GM12878 (cell line): ENCODE results near the gene STAC2. TPM values are rescaled to one million over a fixed set of nuclear protein-coding genes. Genes with fewer than 3 reads are reported as not detected.

Source experiments
- ATAC-seq: fragments of 200-7000 bp; cut with Tn5 transposase; 3 replicates; pipeline ENCODE4 v1.9.1; 2020; ENCODE audit warnings: mild to moderate bottlenecking, moderate library complexity
- BruUV-seq: library from RNA; stranded (reverse); fragments of 400-500 nt; replicated peaks from 2 replicates; lab custom pipeline; 2021; lab: Mats Ljungman, UMichigan
- CTCF ChIA-PET: fragments of 300-600 bp; sonication (Branson Sonifier 250); formaldehyde crosslinking; extraction: SDS; loops from one replicate; lab custom pipeline; 2021; ENCODE audit warnings: inconsistent platforms; lab: Yijun Ruan, JAX
- POLR2A ChIA-PET: fragments of 350-600 bp; formaldehyde crosslinking; extraction: SDS; loops from one replicate; lab custom pipeline; 2021; ENCODE audit warnings: inconsistent platforms; lab: Charles Lee
- RAD21 ChIA-PET: fragments of 300-600 bp; sonication (Branson Sonifier 250); formaldehyde crosslinking; loops from one replicate; lab custom pipeline; 2023; ENCODE audit warnings: antibody characterized with exemption; ENCODE audit not compliant: unreplicated experiment; lab: Charles Lee
- SMC1A ChIA-PET: fragments of 300-600 bp; sonication (Branson Sonifier 250); formaldehyde crosslinking; loops from one replicate; lab custom pipeline; 2023; ENCODE audit not compliant: unreplicated experiment, uncharacterized antibody; lab: Charles Lee
- DNase-seq: peaks from one replicate; pipeline ENCODE4 v3.0.0-alpha.2; 2011; ENCODE audit warnings: low read depth, low spot score
- FAIRE-seq: peaks from 3 replicates; lab custom pipeline; 2011; peaks lifted over from hg19 to GRCh38; lab: Jason Lieb, UNC
- H2AFZ ChIP-seq: 2 replicates; pipeline ENCODE4 v1.6.0; 2011; ENCODE audit warnings: low read depth, low read length, control low read depth; ENCODE audit not compliant: control insufficient read depth
- H3K27ac ChIP-seq: 2 replicates; pipeline ENCODE4 v1.5.1; 2011; ENCODE audit warnings: control low read depth; ENCODE audit not compliant: control insufficient read depth, insufficient read depth
- H3K27me3 ChIP-seq, 2 experiments: replicated peaks in 1 of 2; 2 replicates each; pipeline versions ENCODE4 v1.6.0 to v1.6.1; 2011; ENCODE audit warnings: low read length in 1 of 2; ENCODE audit not compliant: control insufficient read depth in 2 of 2, insufficient read depth in 2 of 2
- H3K36me3 ChIP-seq, 2 experiments: 2 replicates each; pipeline ENCODE4 v1.5.1; 2011; ENCODE audit warnings: low read length in 1 of 2; ENCODE audit not compliant: control insufficient read depth in 2 of 2, insufficient read depth in 2 of 2
- H3K4me1 ChIP-seq: 2 replicates; pipeline ENCODE4 v1.6.1; 2011; ENCODE audit warnings: mild to moderate bottlenecking, low read length, moderate library complexity, mixed read lengths; ENCODE audit not compliant: control insufficient read depth, insufficient read depth
- H3K4me2 ChIP-seq: 2 replicates; pipeline ENCODE4 v1.6.0; 2011; ENCODE audit warnings: control low read depth; ENCODE audit not compliant: control insufficient read depth, insufficient read depth
- H3K4me3 ChIP-seq: fragments of 200-600 bp; sonication (generic); 2 replicates; pipeline ENCODE4 v1.5.1; 2016
- H3K79me2 ChIP-seq: 2 replicates; pipeline ENCODE4 v1.6.0; 2011; ENCODE audit warnings: low read length; ENCODE audit not compliant: control insufficient read depth, insufficient read depth
- H3K9ac ChIP-seq: 2 replicates; pipeline ENCODE4 v1.8.0; 2011; ENCODE audit warnings: low read length, control low read depth, mixed read lengths; ENCODE audit not compliant: control insufficient read depth, insufficient read depth
- H3K9me3 ChIP-seq: replicated peaks from 3 replicates; pipeline ENCODE4 v1.5.1; 2011; ENCODE audit warnings: mild to moderate bottlenecking, low read length; ENCODE audit not compliant: control insufficient read depth, insufficient read depth
- H4K20me1 ChIP-seq: 2 replicates; pipeline ENCODE4 v1.6.0; 2011; ENCODE audit not compliant: control insufficient read depth, insufficient read depth
- BACH1 ChIP-seq: fragments of 450-650 bp; IDR thresholded peaks from 2 replicates; pipeline ENCODE4 v1.6.1; 2017; ENCODE audit warnings: mild to moderate bottlenecking, borderline replicate concordance
- BHLHE40 ChIP-seq, 2 experiments: fragments of 450-650 bp in 1 of 2; IDR thresholded peaks; 2 replicates each; pipeline ENCODE4 v1.6.1; 2011 to 2017; ENCODE audit warnings: low read depth in 2 of 2, borderline replicate concordance in 1 of 2, improper control_type of control experiment in 1 of 2, low read length in 1 of 2, mild to moderate bottlenecking in 1 of 2
- DPF2 ChIP-seq: fragments of 450-650 bp; IDR thresholded peaks from 2 replicates; pipeline ENCODE4 v1.6.1; 2017; ENCODE audit warnings: mild to moderate bottlenecking
- EGR1 ChIP-seq, 2 experiments: IDR thresholded peaks; 1 replicate in 1 of 2; 2 replicates in 1 of 2; pipeline ENCODE4 v1.6.1; 2011 to 2012; ENCODE audit warnings: low read depth in 2 of 2, low read length in 2 of 2, borderline replicate concordance in 1 of 2, mild to moderate bottlenecking in 1 of 2, moderate library complexity in 1 of 2
- EZH2 ChIP-seq: IDR thresholded peaks from 2 replicates; pipeline ENCODE4 v1.6.1; 2012; ENCODE audit warnings: low read depth, mild to moderate bottlenecking, control low read depth, inconsistent platforms, low read length, borderline replicate concordance; ENCODE audit not compliant: control insufficient read depth
- FOXM1 ChIP-seq: IDR thresholded peaks from 2 replicates; pipeline ENCODE4 v1.6.1; 2012; ENCODE audit warnings: low read depth, mild to moderate bottlenecking, inconsistent platforms, low read length, moderate library complexity
- IKZF1 ChIP-seq: fragments of 450-650 bp; conservative IDR thresholded peaks from 2 replicates; pipeline ENCODE4 v1.6.1; 2017; ENCODE audit warnings: antibody characterized with exemption, mild to moderate bottlenecking
- KAT2A ChIP-seq: conservative IDR thresholded peaks from 2 replicates; pipeline ENCODE4 v1.6.1; 2011; ENCODE audit warnings: low read depth, low read length; ENCODE audit not compliant: control insufficient read depth
- LARP7 ChIP-seq: fragments of 450-650 bp; IDR thresholded peaks from 2 replicates; pipeline ENCODE4 v1.6.1; 2017; ENCODE audit warnings: mild to moderate bottlenecking
- MEF2B ChIP-seq: fragments of 450-650 bp; IDR thresholded peaks from 2 replicates; pipeline ENCODE4 v1.6.1; 2018; ENCODE audit warnings: mild to moderate bottlenecking, moderate library complexity; ENCODE audit not compliant: partially characterized antibody, poor library complexity, severe bottlenecking
- NBN ChIP-seq: fragments of 450-650 bp; IDR thresholded peaks from 2 replicates; pipeline ENCODE4 v1.6.1; 2016
- POLR2A ChIP-seq: IDR thresholded peaks from 2 replicates; pipeline ENCODE4 v1.6.1; 2011; ENCODE audit warnings: low read depth, mild to moderate bottlenecking, low read length
- POLR2AphosphoS5 ChIP-seq: IDR thresholded peaks from 2 replicates; pipeline ENCODE4 v1.6.1; 2011; ENCODE audit warnings: mild to moderate bottlenecking, low read length, inconsistent platforms
- RB1 ChIP-seq: fragments of 450-650 bp; formaldehyde crosslinking; IDR thresholded peaks from 2 replicates; pipeline ENCODE4 v1.6.1; 2017; ENCODE audit warnings: mild to moderate bottlenecking, borderline replicate concordance
- SMAD1 ChIP-seq: fragments of 450-650 bp; IDR thresholded peaks from 2 replicates; pipeline ENCODE4 v1.6.1; 2018; ENCODE audit warnings: mild to moderate bottlenecking, low read depth; ENCODE audit not compliant: partially characterized antibody
- SMC3 ChIP-seq: IDR thresholded peaks from 2 replicates; pipeline ENCODE4 v1.6.1; 2011; ENCODE audit warnings: low read length, improper control_type of control experiment, borderline replicate concordance
- TARDBP ChIP-seq: IDR thresholded peaks from 2 replicates; pipeline ENCODE4 v1.6.1; 2016; ENCODE audit warnings: borderline replicate concordance
- YY1 ChIP-seq: IDR thresholded peaks from 2 replicates; pipeline ENCODE4 v1.6.1; 2011; ENCODE audit warnings: low read depth, mild to moderate bottlenecking, low read length
- ZNF207 ChIP-seq: fragments of 450-650 bp; IDR thresholded peaks from 2 replicates; pipeline ENCODE4 v1.6.1; 2014; ENCODE audit warnings: antibody characterized with exemption, mild to moderate bottlenecking, borderline replicate concordance
- WGBS: methylation state at CpG from one replicate; pipeline ENCODE4 v1.1.6; 2016; ENCODE audit warnings: low lambda C conversion rate; ENCODE audit not compliant: insufficient replicate concordance, insufficient coverage; ENCODE audit errors: missing lambda C conversion rate; 5-methylcytosine and 5-hydroxymethylcytosine counted together
- in situ Hi-C: fragments of 300-500 bp; cut with MboI; formaldehyde crosslinking; loops from 9 replicates; pipeline ENCODE4 v1.14.3; 2018; ENCODE audit warnings: mixed read lengths
- intact Hi-C: fragments of 100-400 bp; cut with micrococcal nuclease; formaldehyde crosslinking; loops from one replicate; pipeline ENCODE4 v1.14.2; 2022; ENCODE audit not compliant: unreplicated experiment
- polyA plus RNA-seq, 11 experiments: library from polyadenylated mRNA; depleted of rRNA in 4 of 11; unstranded in 6 of 11; stranded (reverse) in 5 of 11; fragments of >200 nt; fragmentation: Nextera tagmentation in 4 of 11; fragmentation: Illumina TruSeq in 1 of 11; extraction: Ambion mirVana in 4 of 11; extraction: Trizol in 1 of 11; gene quantifications; 1 replicate in 1 of 11; 2 replicates in 10 of 11; pipeline versions ENCODE4 v1.2.1 to v1.2.3, GENCODE V29; 2011 to 2016; ENCODE audit warnings: inconsistent platforms in 2 of 11, missing spikeins in 2 of 11, low read depth in 1 of 11
- total RNA-seq, 4 experiments: library from RNA; depleted of rRNA in 3 of 4; stranded (reverse); fragments of >200 nt in 3 of 4; fragmentation: Illumina TruSeq in 1 of 4; extraction: Trizol in 1 of 4; gene quantifications; 2 replicates each; pipeline versions ENCODE4 v1.2.1 to v1.2.3, GENCODE V29; 2013 to 2021
- TF ChIP-seq, protein P1 (sequence below): IDR thresholded peaks from 2 replicates; pipeline ENCODE4 v1.6.1; 2011; ENCODE audit warnings: low read depth, mild to moderate bottlenecking, low read length, moderate library complexity, borderline replicate concordance; ENCODE audit errors: extremely low read depth
- TF ChIP-seq, protein P2 (sequence below): fragments of 150-350 bp; IDR thresholded peaks from 2 replicates; pipeline ENCODE4 v1.6.1; 2014; ENCODE audit warnings: mild to moderate bottlenecking, low read depth, low read length

STAC2 gene
- total and polyA plus RNA-seq, 10 of the 15 experiments (the other 5 are each of a cell fraction or from before 2014, with no cell fraction given): 0.04 TPM; not detected in 9

GRCh38 chr17:39209317-39210092 lies 16.2 kb downstream of the STAC2 start:
- Histone ChIP-seq H3K27me3 (peaks cover 2 to 3% of the 10 kb centered on the region in 2 experiments; a peak in 1 of 4 replicates), H3K79me2 (no peaks in the 10 kb centered on the region), H3K27ac (no peak overlapping the region; the same call in 1 of the 2 replicates), H3K4me1 (peaks cover 27% of the 10 kb centered on the region), H3K9me3 (no peaks in the 10 kb centered on the region), H3K36me3 (peaks cover 2 to 4% of the 10 kb centered on the region in 2 experiments; a peak in 1 of 4 replicates), H3K4me2 (peak overlapping the region; percentile 85), H2AFZ (peak overlapping the region; percentile 76), H3K9ac (peak overlapping the region; percentile 21; the same call in 1 of the 2 replicates), H3K4me3 (peak overlapping the region; percentile 34; the same call in 1 of the 2 replicates), H4K20me1 (no peaks in the 10 kb centered on the region)
- peak; percentile 12 for ATAC-seq
- intact Hi-C loops: no loop called here
- no peak for DNase-seq
- ChIA-PET RAD21 (interaction anchor here (0.6 to 6.1 kb wide), 7 partner anchors 10 to 227 kb away, joined by 3 to 160 read pairs (median 7); partner anchors contain the start of gene RPL19), SMC1A (interaction anchor here (0.6 to 5.0 kb wide), 7 partner anchors 11 to 226 kb away, joined by 3 to 76 read pairs (median 6); partner anchors contain the start of genes CACNB1 and RPL19), POLR2A (interaction anchor here (0.6 to 2.7 kb wide), 5 partner anchors 10 to 1760 kb away, joined by 3 to 11 read pairs (median 4); partner anchors contain the start of gene RPL19), CTCF (interaction anchor here (0.6 to 10.9 kb wide), 7 partner anchors 10 to 143 kb away, joined by 3 to 658 read pairs (median 8); partner anchors contain the start of gene RPL19)
- in situ Hi-C loops: loop anchor here (5.0 kb wide), 1 partner anchor 33 kb away; no protein-coding TSS in a partner anchor
- TF ChIP-seq, protein P1, sequence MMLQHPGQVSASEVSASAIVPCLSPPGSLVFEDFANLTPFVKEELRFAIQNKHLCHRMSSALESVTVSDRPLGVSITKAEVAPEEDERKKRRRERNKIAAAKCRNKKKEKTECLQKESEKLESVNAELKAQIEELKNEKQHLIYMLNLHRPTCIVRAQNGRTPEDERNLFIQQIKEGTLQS: no peak
- no peak for TF ChIP-seq FOXM1
- no peak for TF ChIP-seq NBN
- TF ChIP-seq ZNF207: no peak
- TF ChIP-seq POLR2A: peak; percentile 41; the same call in 1 of the 2 replicates
- TF ChIP-seq POLR2AphosphoS5: no peak
- peak; percentile 58 for TF ChIP-seq IKZF1
- TF ChIP-seq DPF2: 0 out of 2 replicates have a peak, but pooled peaks have one; percentile 67
- peak in 1 of 2 experiments; percentile 57; a peak in 1 of 4 replicates for TF ChIP-seq BHLHE40 (IDR thresholded peaks at IDR 0.05; ENCODE audit: borderline replicate concordance in 1 of 2, low read depth in 2 of 2, low read length in 1 of 2)
- TF ChIP-seq TARDBP: no peak
- TF ChIP-seq SMAD1: no peak
- TF ChIP-seq EZH2: no peak
- TF ChIP-seq MEF2B: peak; percentile 62
- TF ChIP-seq BACH1: peak; percentile 44; the same call in 1 of the 2 replicates
- TF ChIP-seq SMC3: no peak
- 0 out of 2 replicates have a peak, but pooled peaks have one; percentile 27 for TF ChIP-seq RB1
- TF ChIP-seq YY1: no peak
- 0 out of 3 replicates have a peak, but pooled peaks of 1 of the 2 experiments have one; percentile 9 for TF ChIP-seq EGR1 (IDR thresholded peaks at IDR 0.05; ENCODE audit: borderline replicate concordance in 1 of 2, low read depth in 2 of 2, low read length in 2 of 2)
- TF ChIP-seq, protein P2, sequence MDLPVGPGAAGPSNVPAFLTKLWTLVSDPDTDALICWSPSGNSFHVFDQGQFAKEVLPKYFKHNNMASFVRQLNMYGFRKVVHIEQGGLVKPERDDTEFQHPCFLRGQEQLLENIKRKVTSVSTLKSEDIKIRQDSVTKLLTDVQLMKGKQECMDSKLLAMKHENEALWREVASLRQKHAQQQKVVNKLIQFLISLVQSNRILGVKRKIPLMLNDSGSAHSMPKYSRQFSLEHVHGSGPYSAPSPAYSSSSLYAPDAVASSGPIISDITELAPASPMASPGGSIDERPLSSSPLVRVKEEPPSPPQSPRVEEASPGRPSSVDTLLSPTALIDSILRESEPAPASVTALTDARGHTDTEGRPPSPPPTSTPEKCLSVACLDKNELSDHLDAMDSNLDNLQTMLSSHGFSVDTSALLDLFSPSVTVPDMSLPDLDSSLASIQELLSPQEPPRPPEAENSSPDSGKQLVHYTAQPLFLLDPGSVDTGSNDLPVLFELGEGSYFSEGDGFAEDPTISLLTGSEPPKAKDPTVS: no peak
- no peak for TF ChIP-seq KAT2A
- TF ChIP-seq LARP7: 0 out of 2 replicates have a peak, but pooled peaks have one; percentile 38
- 4% methylated on average over 39 of the region's 39 CpGs for WGBS
- BruUV-seq: no TSS peak
- FAIRE-seq: no peak
